Neural cell (in vitro differentiated cells): Measurements from ENCODE around the gene WDR7.

ENCODE experiments used
- MXI1 ChIP-seq: fragments of 450-650 bp; conservative IDR thresholded peaks from 2 replicates; pipeline ENCODE4 v1.6.1; 2014; ENCODE audit warnings: antibody characterized with exemption, mild to moderate bottlenecking; ENCODE audit not compliant: poor library complexity, severe bottlenecking
- POLR2AphosphoS5 ChIP-seq: IDR thresholded peaks from 2 replicates; pipeline ENCODE4 v1.6.1; 2012
- RAD21 ChIP-seq: fragments of 450-650 bp; conservative IDR thresholded peaks from 2 replicates; pipeline ENCODE4 v1.6.1; 2014; ENCODE audit warnings: antibody characterized with exemption, mild to moderate bottlenecking, moderate library complexity
- TAF1 ChIP-seq: IDR thresholded peaks from 2 replicates; pipeline ENCODE4 v1.6.1; 2012; ENCODE audit warnings: low read depth
- TF ChIP-seq, protein P1 (sequence below): fragments of 450-650 bp; IDR thresholded peaks from 2 replicates; pipeline ENCODE4 v1.5.1; 2014; ENCODE audit warnings: antibody characterized with exemption, mild to moderate bottlenecking, moderate library complexity; ENCODE audit not compliant: poor library complexity, severe bottlenecking
- TF ChIP-seq, protein P2 (sequence below): IDR thresholded peaks from 2 replicates; pipeline ENCODE4 v1.6.1; 2012; ENCODE audit warnings: borderline replicate concordance

DNA sequence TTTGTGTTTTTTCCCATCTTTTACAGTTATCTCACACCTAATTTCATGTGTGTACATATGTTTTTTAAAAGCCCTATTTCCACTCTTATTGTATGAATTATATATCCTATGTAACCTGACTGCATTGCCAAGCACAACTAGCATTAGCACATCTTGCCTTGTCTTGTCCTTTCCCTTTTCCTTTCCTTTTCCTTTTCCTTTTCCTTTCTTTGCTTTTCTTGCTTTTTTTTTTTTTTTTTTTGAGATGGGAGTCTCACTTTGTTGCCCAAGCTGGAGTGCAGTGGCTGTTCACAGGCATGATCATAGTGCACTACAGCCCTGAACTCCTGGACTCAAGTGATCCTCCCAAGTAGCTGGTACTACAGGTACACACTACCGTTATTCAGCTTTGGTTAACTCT, 323.0 kb downstream of the WDR7 start:
- TF ChIP-seq, protein P1, sequence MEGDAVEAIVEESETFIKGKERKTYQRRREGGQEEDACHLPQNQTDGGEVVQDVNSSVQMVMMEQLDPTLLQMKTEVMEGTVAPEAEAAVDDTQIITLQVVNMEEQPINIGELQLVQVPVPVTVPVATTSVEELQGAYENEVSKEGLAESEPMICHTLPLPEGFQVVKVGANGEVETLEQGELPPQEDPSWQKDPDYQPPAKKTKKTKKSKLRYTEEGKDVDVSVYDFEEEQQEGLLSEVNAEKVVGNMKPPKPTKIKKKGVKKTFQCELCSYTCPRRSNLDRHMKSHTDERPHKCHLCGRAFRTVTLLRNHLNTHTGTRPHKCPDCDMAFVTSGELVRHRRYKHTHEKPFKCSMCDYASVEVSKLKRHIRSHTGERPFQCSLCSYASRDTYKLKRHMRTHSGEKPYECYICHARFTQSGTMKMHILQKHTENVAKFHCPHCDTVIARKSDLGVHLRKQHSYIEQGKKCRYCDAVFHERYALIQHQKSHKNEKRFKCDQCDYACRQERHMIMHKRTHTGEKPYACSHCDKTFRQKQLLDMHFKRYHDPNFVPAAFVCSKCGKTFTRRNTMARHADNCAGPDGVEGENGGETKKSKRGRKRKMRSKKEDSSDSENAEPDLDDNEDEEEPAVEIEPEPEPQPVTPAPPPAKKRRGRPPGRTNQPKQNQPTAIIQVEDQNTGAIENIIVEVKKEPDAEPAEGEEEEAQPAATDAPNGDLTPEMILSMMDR = no peak
- TF ChIP-seq POLR2AphosphoS5 (no peak), RAD21 (no peak), MXI1 (no peak), TAF1 (no peak)
- TF ChIP-seq, protein P2, sequence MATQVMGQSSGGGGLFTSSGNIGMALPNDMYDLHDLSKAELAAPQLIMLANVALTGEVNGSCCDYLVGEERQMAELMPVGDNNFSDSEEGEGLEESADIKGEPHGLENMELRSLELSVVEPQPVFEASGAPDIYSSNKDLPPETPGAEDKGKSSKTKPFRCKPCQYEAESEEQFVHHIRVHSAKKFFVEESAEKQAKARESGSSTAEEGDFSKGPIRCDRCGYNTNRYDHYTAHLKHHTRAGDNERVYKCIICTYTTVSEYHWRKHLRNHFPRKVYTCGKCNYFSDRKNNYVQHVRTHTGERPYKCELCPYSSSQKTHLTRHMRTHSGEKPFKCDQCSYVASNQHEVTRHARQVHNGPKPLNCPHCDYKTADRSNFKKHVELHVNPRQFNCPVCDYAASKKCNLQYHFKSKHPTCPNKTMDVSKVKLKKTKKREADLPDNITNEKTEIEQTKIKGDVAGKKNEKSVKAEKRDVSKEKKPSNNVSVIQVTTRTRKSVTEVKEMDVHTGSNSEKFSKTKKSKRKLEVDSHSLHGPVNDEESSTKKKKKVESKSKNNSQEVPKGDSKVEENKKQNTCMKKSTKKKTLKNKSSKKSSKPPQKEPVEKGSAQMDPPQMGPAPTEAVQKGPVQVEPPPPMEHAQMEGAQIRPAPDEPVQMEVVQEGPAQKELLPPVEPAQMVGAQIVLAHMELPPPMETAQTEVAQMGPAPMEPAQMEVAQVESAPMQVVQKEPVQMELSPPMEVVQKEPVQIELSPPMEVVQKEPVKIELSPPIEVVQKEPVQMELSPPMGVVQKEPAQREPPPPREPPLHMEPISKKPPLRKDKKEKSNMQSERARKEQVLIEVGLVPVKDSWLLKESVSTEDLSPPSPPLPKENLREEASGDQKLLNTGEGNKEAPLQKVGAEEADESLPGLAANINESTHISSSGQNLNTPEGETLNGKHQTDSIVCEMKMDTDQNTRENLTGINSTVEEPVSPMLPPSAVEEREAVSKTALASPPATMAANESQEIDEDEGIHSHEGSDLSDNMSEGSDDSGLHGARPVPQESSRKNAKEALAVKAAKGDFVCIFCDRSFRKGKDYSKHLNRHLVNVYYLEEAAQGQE = no peak
